Mucosa of descending colon (tissue), 3 donors: Measurements from ENCODE around the gene CCL18. TPM values are rescaled to one million over a fixed set of nuclear protein-coding genes. Genes with fewer than 3 reads are reported as not detected.
"Not testable (repeated sequence)": the region's sequence is repeated elsewhere in the genome, so short reads cannot be mapped to it uniquely, and the experiment has no call there.

Source experiments
- ATAC-seq: fragments of 200-7000 bp; cut with Tn5 transposase; one replicate; pipeline ENCODE4 v1.9.1; 2020; ENCODE audit warnings: mild to moderate bottlenecking, moderate library complexity
- DNase-seq, 3 donors: peaks; one replicate each; pipeline ENCODE4 v3.0.0-alpha.2; 2020
- H3K36me3 ChIP-seq: fragments of 200-600 bp; one replicate; pipeline ENCODE4 v1.8.0; 2021; ENCODE audit warnings: low read depth, mild to moderate bottlenecking
- H3K4me1 ChIP-seq: fragments of 200-600 bp; one replicate; pipeline ENCODE4 v1.8.0; 2021; ENCODE audit warnings: low read depth, mild to moderate bottlenecking
- H3K4me3 ChIP-seq: fragments of 200-600 bp; one replicate; pipeline ENCODE4 v1.8.0; 2021; ENCODE audit warnings: mild to moderate bottlenecking
- H3K9me3 ChIP-seq: fragments of 200-600 bp; one replicate; pipeline ENCODE4 v1.8.0; 2021; ENCODE audit warnings: mild to moderate bottlenecking
- intact Hi-C, 2 donors: fragments of 100-400 bp; cut with DNase I in 1 of 2; cut with micrococcal nuclease in 1 of 2; formaldehyde crosslinking; loops; one replicate each; pipeline versions ENCODE4 v1.11.0 to v1.11.1; 2022; cut with DNase I, micrococcal nuclease
- total RNA-seq, 3 donors: library from RNA; stranded (reverse); fragmentation: NEBNext Ultra II Directional in 2 of 3; extraction: Animal tissue kit (Norgen Biotek cat#: 25700) in 2 of 3; gene quantifications; one replicate each; pipeline versions ENCODE4 v1.2.1 to v1.2.4, GENCODE V29; 2021 to 2023
- TF ChIP-seq, protein P1 (sequence below): fragments of 200-600 bp; IDR thresholded peaks from one replicate; pipeline ENCODE4 v1.8.0; 2022; ENCODE audit warnings: antibody characterized with exemption, mild to moderate bottlenecking
- donor health status: DM: no; HTN: no; CAD: no; lungs with moderate emphysema.
- donor health status: DM: no; HTN: no; CAD: no.
- donor health status: DM: no; HTN: yes; CAD: no.

Gene CCL18
- total RNA-seq, 3 donors from 2014 or later, result 1.0 to 7.3 (median 2.3) TPM

DNA sequence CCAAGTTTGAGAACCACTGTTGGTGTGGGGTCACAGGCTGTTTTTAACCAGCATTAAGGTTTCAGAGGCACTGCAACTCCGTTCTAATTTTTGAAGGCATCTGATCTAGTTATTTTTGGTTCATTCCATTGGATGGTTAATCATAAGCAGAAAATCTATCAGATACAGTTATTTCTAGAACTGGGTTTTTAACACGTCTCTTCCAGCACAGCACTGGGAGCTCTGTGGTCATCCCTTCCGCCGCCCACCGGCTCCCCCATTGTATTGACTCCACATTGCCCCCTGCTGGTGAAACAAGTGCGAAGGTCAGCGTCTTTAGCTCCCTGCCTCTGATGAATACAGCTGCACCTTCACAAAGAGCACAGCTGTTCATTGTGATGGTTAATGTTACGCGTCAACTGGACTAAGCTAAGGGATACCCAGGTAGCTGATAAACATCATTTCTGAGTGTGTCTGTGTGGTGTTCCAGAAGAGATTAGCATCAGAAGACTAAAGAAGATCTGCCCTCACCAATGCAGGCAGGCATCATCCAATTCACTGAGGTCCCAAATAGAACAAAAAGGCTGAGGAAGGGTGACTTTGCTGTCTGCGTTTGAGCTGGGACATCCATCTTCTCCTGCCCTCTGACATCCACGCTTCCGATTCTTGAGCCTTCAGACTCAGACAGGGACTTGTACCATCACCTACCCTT is 8.5 kb downstream of the CCL18 start:
- H3K4me3 ChIP-seq, result no peak overlapping the region
- peaks cover 3% of the 10 kb centered on the region for H3K9me3 ChIP-seq
- ATAC-seq (peak; percentile 89), DNase-seq (peak in 2 of 3 donors; percentile 57 to 77)
- H3K36me3 ChIP-seq, result no peaks in the 10 kb centered on the region
- intact Hi-C loops, result loop anchor here in 1 of 2 donors (10.0 kb wide), 1 partner anchor 98 kb away; no protein-coding TSS in a partner anchor
- no peaks in the 10 kb centered on the region for H3K4me1 ChIP-seq
- TF ChIP-seq, protein P1, sequence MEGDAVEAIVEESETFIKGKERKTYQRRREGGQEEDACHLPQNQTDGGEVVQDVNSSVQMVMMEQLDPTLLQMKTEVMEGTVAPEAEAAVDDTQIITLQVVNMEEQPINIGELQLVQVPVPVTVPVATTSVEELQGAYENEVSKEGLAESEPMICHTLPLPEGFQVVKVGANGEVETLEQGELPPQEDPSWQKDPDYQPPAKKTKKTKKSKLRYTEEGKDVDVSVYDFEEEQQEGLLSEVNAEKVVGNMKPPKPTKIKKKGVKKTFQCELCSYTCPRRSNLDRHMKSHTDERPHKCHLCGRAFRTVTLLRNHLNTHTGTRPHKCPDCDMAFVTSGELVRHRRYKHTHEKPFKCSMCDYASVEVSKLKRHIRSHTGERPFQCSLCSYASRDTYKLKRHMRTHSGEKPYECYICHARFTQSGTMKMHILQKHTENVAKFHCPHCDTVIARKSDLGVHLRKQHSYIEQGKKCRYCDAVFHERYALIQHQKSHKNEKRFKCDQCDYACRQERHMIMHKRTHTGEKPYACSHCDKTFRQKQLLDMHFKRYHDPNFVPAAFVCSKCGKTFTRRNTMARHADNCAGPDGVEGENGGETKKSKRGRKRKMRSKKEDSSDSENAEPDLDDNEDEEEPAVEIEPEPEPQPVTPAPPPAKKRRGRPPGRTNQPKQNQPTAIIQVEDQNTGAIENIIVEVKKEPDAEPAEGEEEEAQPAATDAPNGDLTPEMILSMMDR, result peak; percentile 30

DNA sequence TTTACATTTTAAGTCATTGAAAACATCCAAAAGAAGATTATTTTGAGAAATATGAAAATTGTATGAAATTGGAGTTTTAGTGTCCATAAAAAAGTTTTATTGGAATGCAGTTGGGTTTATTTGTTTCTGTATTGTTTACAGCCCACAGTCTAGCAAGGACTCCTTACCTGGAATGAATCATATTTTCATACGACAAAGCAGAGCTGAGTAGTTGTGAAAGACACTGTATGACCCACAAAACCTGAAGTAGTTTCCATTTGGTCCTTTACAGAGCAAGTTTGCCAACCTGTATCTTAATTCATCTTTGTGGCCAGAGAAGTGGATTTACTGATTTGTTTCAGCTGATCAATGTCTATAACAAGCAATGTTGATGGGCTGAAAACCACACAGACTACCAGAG is 10.3 kb downstream of the CCL18 start:
- Histone ChIP-seq H3K36me3 (no peaks in the 10 kb centered on the region), H3K4me1 (no peaks in the 10 kb centered on the region), H3K9me3 (peaks cover 3% of the 10 kb centered on the region), H3K4me3 (no peak overlapping the region)
- TF ChIP-seq, protein P1, result no peak
- ATAC-seq (no peak), DNase-seq (no peak)
- intact Hi-C loops, result loop anchor here in 1 of 2 donors (10.0 kb wide), 1 partner anchor 100 kb away; no protein-coding TSS in a partner anchor

DNA sequence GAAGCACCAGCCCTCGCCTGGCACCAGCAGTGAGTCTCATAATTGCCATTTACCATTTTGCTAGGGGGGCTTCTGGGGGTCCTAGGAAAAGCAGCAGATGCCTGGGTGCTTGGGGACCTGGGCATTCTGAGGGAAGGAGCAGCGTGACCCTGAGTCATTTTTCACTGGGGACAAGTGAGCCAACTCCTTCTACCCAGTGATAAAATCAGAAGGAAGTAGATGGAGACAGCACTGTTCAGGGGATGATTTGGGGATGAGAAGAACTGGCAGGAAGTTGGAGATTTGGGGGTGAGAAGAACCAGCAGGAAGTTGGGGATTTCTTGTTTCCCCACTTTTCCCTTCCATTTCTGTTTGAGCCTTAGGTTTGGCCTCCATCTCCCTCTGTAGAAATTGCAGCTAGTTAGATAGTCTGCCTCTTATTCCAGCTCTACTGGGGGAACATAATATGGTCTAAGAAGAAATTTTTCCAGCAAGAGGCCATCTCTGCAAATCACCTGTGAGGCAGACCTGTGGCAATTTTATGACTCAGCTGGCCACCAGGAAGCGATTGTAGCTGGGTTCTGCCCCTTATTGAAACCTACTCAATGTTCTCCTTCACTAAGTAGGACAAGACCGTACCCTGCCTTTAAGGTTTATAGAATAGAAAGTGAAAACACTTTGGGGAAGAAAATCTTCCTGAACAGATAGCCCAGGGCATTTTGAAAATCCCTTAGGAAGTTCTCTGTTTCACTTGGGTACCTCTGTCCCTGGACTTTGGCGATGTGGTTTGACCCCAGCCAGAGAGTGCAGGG is 17.8 kb downstream of the CCL18 start:
- H3K4me1 ChIP-seq, H3K36me3 ChIP-seq, DNase-seq, H3K4me3 ChIP-seq, H3K9me3 ChIP-seq, intact Hi-C loops: not testable (repeated sequence)
- ATAC-seq, result peak; percentile 27

DNA sequence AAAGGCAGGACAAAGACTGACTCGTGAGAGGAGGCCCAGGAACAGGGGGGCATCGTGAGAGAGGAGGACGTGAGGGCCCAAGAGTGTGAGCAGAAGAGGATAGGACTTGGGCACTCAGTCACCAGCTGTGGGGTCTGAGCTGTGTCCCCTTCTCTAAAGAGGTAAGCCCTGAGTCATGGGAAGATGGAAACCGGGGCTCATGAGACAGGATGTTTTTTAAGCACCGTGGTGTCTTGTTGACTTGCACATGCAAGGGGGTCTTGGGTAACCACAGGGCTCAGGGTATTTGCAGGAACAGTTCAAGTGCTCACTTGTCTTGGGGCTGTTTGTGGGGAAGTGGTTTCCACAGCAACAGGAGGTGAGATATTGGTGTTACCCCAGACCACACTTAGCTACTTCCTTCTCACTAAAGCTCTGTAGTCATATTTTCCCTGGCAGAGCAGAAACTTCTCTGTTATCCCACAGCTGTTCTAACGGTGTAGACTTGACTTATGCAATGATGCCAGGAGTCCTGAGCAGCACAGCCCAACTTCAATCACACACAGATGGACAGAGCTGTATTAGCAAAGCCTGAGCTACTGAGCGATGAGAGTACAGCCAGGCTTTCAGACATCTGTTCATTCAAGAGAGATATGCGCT is 18.5 kb downstream of the CCL18 start:
- H3K9me3 ChIP-seq, H3K36me3 ChIP-seq, intact Hi-C loops, H3K4me1 ChIP-seq, H3K4me3 ChIP-seq: not testable (repeated sequence)
- DNase-seq (peak in 1 of 3 donors; percentile 46), ATAC-seq (peak; percentile 84)

DNA sequence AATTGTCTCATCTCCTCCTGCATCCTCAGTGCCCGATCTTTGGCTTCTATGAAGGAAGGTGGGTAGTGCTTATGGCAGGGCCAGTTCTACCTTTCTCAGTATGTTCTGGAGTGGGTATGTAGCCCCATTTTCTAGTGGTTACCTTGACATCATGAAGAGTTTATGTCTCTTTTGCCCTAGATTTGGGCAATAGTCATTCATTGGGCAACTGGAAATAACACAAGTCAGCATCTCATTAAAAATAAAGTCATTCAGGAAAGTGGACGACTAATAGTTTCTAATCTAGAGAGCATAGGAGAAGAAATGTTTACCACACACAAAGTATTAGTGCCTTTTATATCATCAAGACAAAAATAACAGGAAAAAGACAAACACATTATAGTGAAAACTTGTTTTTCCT is 19.6 kb downstream of the CCL18 start:
- ATAC-seq, H3K36me3 ChIP-seq: not testable (repeated sequence)

DNA sequence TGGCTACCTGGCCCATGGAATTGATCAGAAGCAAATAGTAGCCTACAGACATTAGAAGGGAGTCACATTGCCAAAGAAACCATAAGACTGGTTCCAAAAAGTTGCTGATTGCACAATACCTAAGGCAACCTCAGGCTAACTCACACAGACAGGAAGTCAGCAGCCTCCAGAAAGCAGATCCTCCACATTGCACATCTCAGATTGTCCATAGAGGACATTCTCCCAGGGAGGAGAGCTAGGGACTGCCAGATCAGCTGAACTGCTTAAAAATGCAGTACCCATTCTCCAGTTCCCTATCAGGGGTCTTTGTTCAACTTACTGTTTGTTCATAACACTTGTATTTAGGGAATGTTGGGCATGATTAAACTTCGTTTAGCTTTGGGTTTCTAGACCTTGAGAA is 21.7 kb downstream of the CCL18 start:
- Histone ChIP-seq H3K4me1 (no peaks in the 10 kb centered on the region), H3K4me3 (no peak overlapping the region), H3K36me3 (no peaks in the 10 kb centered on the region), H3K9me3 (no peaks in the 10 kb centered on the region)
- peak; percentile 35 for ATAC-seq
- TF ChIP-seq, protein P1, result no peak
- intact Hi-C loops, result no loop called here
- DNase-seq, result no peak

More for the DNA sequence above, 19.6 kb downstream of the CCL18 start:
- H3K9me3 ChIP-seq, DNase-seq, intact Hi-C loops, H3K4me1 ChIP-seq, H3K4me3 ChIP-seq: not testable (repeated sequence)

DNA sequence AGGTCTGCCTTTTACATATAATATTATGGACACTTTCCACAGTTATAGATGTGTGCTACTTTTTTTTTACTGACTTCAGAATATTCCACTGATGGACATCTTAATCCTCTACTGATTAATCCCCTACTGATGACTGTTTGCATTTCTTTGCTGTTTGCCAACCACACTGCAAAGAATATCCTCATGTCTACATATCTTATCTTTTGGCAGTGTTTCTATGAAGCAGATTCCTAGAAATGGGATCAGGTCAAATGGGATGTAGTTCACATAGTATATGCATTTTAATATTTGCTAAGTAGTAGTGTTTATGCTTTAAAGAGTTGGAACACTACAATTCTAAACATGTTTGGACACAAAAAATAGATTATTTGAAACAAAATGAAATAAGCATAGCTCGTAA is 22.7 kb downstream of the CCL18 start:
- ATAC-seq, result no peak
- no peaks in the 10 kb centered on the region for H3K36me3 ChIP-seq
- TF ChIP-seq, protein P1, result no peak
- no peaks in the 10 kb centered on the region for H3K9me3 ChIP-seq
- no peak for DNase-seq
- H3K4me3 ChIP-seq, result no peak overlapping the region
- H3K4me1 ChIP-seq, result no peaks in the 10 kb centered on the region
- intact Hi-C loops, result no loop called here

DNA sequence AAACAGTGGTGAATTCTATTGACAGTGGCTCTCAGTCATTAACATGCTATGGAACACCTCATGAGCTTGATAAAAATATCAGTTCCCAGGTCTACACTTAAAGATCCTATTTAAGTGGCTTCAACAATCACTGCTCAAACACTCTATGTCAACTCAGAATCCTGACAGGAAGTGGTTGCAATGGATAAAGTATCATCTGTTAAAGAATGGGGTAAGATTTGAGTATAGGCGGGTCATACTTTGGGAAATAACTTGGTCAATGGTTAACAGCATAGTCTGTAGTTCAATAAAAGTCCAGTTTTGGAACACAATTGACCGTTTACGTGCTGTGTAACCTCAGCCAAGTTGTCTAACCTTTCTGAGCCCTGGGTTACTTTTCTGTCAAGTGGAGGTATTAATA is 23.4 kb downstream of the CCL18 start:
- ATAC-seq, intact Hi-C loops, H3K9me3 ChIP-seq, H3K36me3 ChIP-seq, H3K4me3 ChIP-seq, H3K4me1 ChIP-seq, DNase-seq: not testable (repeated sequence)

DNA sequence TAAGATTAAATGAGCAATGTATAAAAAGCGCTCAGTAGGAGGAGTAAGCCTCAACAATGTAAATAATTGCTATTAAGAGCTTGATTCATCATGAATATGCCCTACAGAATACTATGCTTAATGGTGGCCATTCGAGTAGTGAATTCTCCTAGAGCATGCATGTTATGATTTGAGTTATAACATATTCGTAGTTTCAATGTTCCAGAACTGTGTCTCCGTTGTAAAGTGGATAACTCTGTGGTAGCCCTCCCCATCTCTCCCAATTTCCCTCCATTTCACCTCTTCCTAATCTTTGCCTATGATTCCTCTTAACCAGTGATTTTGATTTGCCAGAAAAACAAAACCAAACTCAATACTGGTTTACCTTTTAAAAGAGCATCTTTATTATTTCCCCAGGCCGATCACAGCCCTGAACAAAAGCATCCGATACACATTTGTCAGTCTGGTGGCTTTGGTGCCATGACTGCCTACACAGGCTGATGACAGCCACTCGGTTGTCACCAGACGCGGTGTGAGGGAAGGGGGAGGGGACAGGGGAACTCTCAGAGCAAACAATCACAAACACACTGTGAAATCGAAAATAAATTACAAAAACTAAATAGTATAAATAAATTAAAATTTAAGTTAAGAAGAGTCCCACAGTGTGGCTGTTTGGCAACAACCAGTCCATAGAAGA is 24.0 kb downstream of the CCL18 start:
- H3K4me3 ChIP-seq, intact Hi-C loops, DNase-seq, H3K4me1 ChIP-seq, H3K9me3 ChIP-seq, H3K36me3 ChIP-seq, ATAC-seq: not testable (repeated sequence)
